Dermis blood vessel endothelial cell (primary cell): ENCODE measurements around the gene INO80. TPM values are rescaled to one million over a fixed set of nuclear protein-coding genes. Genes with fewer than 3 reads are reported as not detected.
A peak's percentile ranks its signal among the peaks of the same experiment; 100 is the strongest.
"Not testable (repeated sequence)": the region's sequence is repeated elsewhere in the genome, so short reads cannot be mapped to it uniquely, and the experiment has no call there.

Source experiments
- DNase-seq: peaks from one replicate; pipeline ENCODE4 v3.0.0; 2010
- total RNA-seq: library from RNA; depleted of rRNA; stranded (reverse); fragments of >200 nt; gene quantifications from 2 replicates; pipeline ENCODE4 v1.2.3, GENCODE V29; 2014

The INO80 gene
- total RNA-seq, 1 donor from 2014 or later, result 26.2 TPM

DNA sequence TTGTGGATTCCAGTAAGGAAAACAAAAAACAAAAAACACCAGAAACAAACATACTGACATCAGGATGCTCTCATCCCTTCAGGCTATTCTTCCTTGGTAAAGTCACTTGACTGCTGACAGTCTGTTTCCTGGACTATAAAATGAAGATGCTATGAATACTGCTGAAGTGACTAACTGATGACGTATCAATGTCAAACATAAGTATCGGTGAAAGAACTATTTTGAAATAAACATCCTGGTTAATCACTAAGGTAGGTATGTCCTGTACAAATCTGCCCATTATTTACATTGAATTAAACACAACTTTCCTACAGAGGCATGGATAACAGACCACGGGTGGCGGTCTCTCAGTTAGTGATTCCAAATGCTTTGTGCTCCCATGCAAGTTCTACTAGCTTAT is 116.9 kb downstream of the INO80 start:
- DNase-seq, result peak; percentile 70

DNA sequence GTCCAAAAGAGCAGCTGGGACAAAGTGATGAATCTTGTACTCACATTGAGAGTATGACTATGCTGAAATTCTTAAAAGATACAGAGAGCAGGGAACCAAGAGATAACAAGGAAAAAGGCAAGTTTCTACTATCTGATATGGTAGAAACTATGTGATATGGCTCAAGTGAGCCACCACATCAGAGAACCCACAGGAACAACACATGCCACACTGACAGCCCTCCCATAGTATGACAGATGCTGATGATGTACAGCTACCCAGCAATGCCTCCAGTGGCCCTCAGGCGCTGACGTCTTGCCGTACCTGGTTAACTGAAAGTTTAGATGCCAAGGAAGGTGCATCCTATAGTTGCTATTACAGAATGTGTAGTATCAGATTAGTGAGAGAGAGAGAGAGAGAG is 120.4 kb downstream of the INO80 start:
- no peak for DNase-seq

- DNase-seq, result no peak
These were observed 123.3 kb downstream of the INO80 start for GRCh38 chr15:40992825-40993224.

- no peak for DNase-seq
These were observed 123.8 kb downstream of the INO80 start for GRCh38 chr15:40992241-40992741.

DNA sequence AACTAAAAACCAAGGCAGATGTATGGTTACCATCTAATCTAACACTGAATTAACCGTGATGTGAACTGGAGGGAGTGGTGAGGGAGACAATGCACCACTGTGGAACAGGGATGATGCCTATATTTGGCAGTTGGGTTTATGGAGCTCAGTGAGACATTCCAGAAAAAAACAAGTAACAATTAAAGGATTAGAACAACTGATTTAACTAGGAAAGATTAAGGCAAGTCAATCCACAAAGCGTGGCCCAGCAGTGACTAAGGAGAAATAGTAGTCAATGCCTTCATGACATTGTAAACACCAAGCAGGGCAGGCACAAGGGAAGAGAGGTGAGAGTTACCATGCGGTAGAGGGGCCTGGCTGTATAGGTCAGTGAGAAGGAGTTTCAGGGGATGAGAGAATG is 124.7 kb downstream of the INO80 start:
- no peak for DNase-seq

DNA sequence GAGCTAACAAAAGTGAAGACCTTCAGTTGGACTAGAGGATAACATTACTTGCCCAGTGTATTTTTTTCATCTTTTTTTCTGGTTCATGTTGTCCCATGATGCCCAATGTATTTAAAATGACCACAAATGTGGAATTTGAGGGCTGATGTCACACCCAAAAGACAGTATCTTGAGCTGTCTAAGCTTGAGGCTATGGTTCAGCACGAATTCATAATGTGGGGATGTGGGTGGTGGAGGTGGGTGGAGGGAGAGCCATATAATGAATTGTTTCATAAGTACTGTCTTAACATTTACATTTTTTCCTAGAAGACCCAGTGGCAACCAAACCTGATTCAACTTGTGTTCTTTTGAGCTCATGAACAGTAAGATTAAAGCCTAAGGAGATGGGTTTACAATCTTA is 125.3 kb downstream of the INO80 start:
- DNase-seq, result no peak

- DNase-seq, result no peak
These were observed 126.0 kb downstream of the INO80 start for GRCh38 chr15:40990080-40990479.

- DNase-seq, result no peak
These were observed 127.9 kb downstream of the INO80 start for GRCh38 chr15:40988156-40988555.

GRCh38 chr15:40986820-40987219 is 129.3 kb downstream of the INO80 start:
- DNase-seq, result no peak

GRCh38 chr15:40985541-40986330 is 130.3 kb downstream of the INO80 start:
- no peak for DNase-seq

DNA sequence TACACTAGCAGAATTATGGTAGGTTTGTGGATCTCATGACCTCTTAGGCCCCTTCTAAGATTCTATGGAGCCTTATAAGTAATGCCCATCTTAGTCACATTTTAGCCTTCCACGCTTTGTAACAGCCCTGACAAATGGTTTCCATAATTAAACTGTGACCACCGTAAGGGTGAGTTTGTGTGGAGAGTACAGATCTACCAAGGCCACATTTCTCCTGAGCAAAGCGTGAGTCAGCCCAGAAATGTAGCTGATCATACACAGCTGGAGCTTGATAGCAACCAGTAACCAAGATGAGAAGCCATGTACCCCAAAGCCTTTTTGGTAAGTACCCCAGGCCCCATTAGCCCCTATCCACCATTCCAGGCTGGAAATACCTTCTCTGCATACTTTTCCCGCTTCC is 131.1 kb downstream of the INO80 start:
- DNase-seq, result peak; percentile 30

GRCh38 chr15:40984406-40984805 is 131.7 kb downstream of the INO80 start:
- DNase-seq, result no peak

GRCh38 chr15:40982855-40983254 is 133.2 kb downstream of the INO80 start:
- peak; percentile 95 for DNase-seq

DNA sequence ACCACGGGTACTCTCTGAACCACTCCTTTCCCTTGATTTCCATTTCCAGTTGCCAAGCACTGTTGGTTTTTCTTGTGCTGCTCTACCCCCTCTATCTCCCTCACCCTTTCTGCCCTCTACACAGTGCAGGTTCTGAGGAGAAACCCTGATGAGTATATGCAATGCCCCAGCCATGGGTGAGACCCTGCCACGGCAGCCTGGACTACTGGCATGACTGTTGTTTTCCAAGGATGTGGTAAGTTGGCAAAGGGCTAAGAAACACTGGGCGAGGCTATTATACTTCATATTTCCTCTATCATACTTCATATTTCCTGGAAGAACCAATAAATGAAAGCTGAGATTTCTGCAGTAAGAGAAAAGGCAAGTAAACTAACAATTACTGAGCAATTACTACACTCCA is 134.9 kb downstream of the INO80 start:
- peak; percentile 48 for DNase-seq

DNA sequence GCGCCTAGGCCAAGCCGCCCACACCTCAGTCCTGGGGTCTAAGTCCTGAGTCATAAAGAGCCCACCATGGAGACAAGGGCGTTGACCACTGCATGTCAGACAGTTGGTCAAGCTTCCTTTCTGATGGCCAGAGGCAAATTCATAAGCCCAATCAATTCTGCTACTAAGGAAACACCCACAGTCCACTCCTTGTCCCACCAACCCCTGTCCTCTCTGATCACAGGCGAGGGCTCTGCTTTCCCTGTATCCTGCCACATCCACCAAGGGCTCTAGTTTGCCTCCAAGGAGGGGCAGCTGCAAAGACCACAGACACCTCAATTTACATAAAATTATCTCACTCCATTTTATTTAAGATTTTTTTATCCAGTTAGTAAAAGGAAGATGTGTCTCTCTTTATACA is 137.5 kb downstream of the INO80 start:
- no peak for DNase-seq

GRCh38 chr15:40978141-40978540 is 137.9 kb downstream of the INO80 start:
- DNase-seq, result no peak

GRCh38 chr15:40976819-40977218 is 139.3 kb downstream of the INO80 start:
- no peak for DNase-seq

DNA sequence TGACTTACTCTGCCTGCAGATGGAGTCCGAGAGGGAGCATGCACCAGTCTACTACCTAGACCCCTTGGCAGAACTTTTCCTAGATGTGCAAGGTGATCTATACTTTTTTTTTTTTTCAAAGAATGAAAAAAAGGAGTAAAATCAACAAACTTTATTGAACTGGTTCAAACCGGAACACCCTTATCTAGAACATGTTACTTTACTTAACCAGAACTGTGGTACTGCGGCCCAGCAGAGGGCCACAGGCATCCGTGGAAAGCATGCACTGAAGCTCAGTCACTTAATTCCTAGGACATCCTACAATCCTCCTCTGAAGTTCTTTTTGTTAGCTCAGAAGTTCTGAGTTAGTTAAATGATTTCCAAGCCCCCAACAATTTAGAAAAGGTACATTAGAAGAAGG is 141.2 kb downstream of the INO80 start:
- no peak for DNase-seq

GRCh38 chr15:40969363-40969762 is 146.7 kb downstream of the INO80 start:
- DNase-seq, result no peak

- DNase-seq, result no peak
These were observed 147.6 kb downstream of the INO80 start for GRCh38 chr15:40968290-40969085.

DNA sequence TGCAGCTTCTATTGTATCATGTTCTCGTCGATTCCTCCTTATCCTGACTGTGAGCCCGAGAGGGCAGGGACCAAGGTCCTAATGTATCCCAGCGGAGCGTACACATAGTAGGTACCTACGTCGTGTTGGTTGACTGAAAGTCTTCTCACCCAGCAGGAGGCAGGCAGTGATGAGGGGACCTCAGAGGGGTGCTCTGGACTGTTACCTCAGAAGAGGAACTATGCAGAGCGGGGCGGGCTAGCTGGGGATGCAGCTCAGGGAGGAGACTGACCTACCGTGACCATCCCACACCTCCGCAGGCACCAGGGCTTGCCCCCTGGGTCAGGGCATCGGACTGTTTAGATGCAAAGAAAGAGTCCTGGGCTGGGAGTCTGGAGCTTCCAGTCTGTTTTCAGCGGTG is 151.4 kb downstream of the INO80 start:
- no peak for DNase-seq

DNA sequence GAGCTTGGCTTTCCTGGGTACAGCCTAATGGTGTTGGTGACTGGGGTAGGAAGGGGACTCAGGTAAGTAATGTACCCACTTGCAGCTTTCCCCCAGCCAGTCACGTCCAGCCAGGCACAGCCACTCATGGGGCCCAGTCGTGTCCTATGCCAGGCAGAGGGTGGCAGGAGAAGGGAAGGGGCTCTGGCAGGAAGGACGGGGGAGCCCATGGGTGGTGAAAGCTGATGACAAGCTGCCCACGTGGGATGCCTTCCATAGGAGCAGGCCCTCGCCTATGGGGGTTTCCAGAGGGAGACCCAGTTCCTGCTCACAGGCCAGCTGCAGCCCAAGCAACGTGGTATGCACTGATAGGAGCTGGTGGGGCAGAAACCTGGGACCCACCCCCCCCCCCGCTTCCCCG is 152.1 kb downstream of the INO80 start:
- DNase-seq, result no peak

DNA sequence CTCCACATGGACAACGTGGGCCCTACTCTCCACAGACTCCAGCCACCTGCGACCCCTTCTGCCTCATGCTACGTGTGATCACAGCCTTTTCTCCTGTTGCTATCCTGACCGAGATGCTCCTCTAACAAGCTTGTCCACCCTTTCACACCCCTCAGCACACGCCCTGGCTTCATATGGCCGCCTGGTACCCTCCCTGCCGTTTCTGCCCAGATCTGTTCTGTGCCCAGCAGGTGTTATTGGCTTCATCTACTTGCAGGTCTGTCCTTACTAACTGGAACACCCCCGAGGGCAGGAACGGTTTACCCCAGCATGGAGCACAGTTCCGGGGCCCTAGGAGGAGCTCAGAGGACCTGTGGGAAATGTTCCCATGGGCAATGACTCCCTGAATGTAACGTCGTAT is 152.9 kb downstream of the INO80 start:
- DNase-seq, result no peak

- not testable (repeated sequence) for DNase-seq
These were observed 153.8 kb downstream of the INO80 start for GRCh38 chr15:40962317-40962716.
